WTC11 (cell line): ENCODE results near the gene MOB2. TPM values are rescaled to one million over a fixed set of nuclear protein-coding genes. Genes with fewer than 3 reads are reported as not detected.

ENCODE experiments used
- ATAC-seq: fragments of 200-7000 bp; cut with Tn5 transposase; 2 replicates; pipeline ENCODE4 v1.10.0; 2021; ENCODE audit warnings: mild to moderate bottlenecking, moderate library complexity
- CTCF ChIA-PET: fragments of 300-600 bp; sonication (Branson Sonifier 250); formaldehyde crosslinking; loops from one replicate; lab custom pipeline; 2021; ENCODE audit warnings: antibody characterized with exemption; lab: Charles Lee
- POLR2A ChIA-PET: fragments of 350-600 bp; sonication (Branson Sonifier 250); formaldehyde crosslinking; loops from one replicate; lab custom pipeline; 2021; ENCODE audit warnings: antibody characterized with exemption; lab: Charles Lee
- DNase-seq: peaks from one replicate; pipeline ENCODE4 v3.0.0; 2021; ENCODE audit warnings: low spot score
- H3K27ac Mint-ChIP-seq: 2 replicates; pipeline ENCODE4 v1.8.0; 2021; ENCODE audit warnings: mixed read lengths
- H3K27me3 Mint-ChIP-seq: 2 replicates; pipeline ENCODE4 v1.8.0; 2021; ENCODE audit warnings: low read depth, mild to moderate bottlenecking, moderate library complexity, mixed read lengths
- H3K36me3 Mint-ChIP-seq: 2 replicates; pipeline ENCODE4 v1.8.0; 2021; ENCODE audit warnings: mixed read lengths
- H3K4me1 Mint-ChIP-seq: 2 replicates; pipeline ENCODE4 v1.8.0; 2022; ENCODE audit warnings: mixed read lengths
- H3K4me3 Mint-ChIP-seq: 2 replicates; pipeline ENCODE4 v1.8.0; 2021; ENCODE audit warnings: mild to moderate bottlenecking, moderate library complexity, mixed read lengths
- H3K9me3 Mint-ChIP-seq: 2 replicates; pipeline ENCODE4 v1.8.0; 2021; ENCODE audit warnings: mixed read lengths
- ARID4B ChIP-seq: sonication (generic); formaldehyde crosslinking; IDR thresholded peaks from 2 replicates; pipeline ENCODE4 v1.8.0; 2023; ENCODE audit warnings: missing genetic modification reagents, mild to moderate bottlenecking, borderline replicate concordance
- ATF6 ChIP-seq: sonication (generic); formaldehyde crosslinking; IDR thresholded peaks from 2 replicates; pipeline ENCODE4 v1.8.1; 2023; ENCODE audit warnings: mild to moderate bottlenecking, missing genetic modification reagents
- CBFB ChIP-seq: sonication (generic); formaldehyde crosslinking; IDR thresholded peaks from 2 replicates; pipeline ENCODE4 v1.8.1; 2022; ENCODE audit warnings: mild to moderate bottlenecking, low read depth, missing genetic modification reagents
- CREB1 ChIP-seq: sonication (generic); formaldehyde crosslinking; IDR thresholded peaks from 2 replicates; pipeline ENCODE4 v1.8.0; 2023; ENCODE audit warnings: mild to moderate bottlenecking, missing genetic modification reagents
- E2F1 ChIP-seq: sonication (generic); formaldehyde crosslinking; IDR thresholded peaks from 2 replicates; pipeline ENCODE4 v1.8.0; 2022; ENCODE audit warnings: mild to moderate bottlenecking, missing genetic modification reagents
- EMX1 ChIP-seq: fragments of 250-450 bp; sonication (Bioruptor Pico); IDR thresholded peaks from 2 replicates; pipeline ENCODE4 v1.8.0; 2021; ENCODE audit warnings: mild to moderate bottlenecking
- ETV6 ChIP-seq: sonication (generic); formaldehyde crosslinking; IDR thresholded peaks from 2 replicates; pipeline ENCODE4 v1.8.1; 2022; ENCODE audit warnings: mild to moderate bottlenecking, missing genetic modification reagents
- FOXJ3 ChIP-seq: sonication (generic); formaldehyde crosslinking; IDR thresholded peaks from 2 replicates; pipeline ENCODE4 v1.9.0; 2021; ENCODE audit warnings: missing genetic modification reagents, mild to moderate bottlenecking, borderline replicate concordance
- FOXK1 ChIP-seq: sonication (generic); formaldehyde crosslinking; IDR thresholded peaks from 2 replicates; pipeline ENCODE4 v1.8.0; 2022; ENCODE audit warnings: mild to moderate bottlenecking, moderate library complexity, missing genetic modification reagents
- NFE2L1 ChIP-seq: sonication (generic); formaldehyde crosslinking; IDR thresholded peaks from 2 replicates; pipeline ENCODE4 v1.8.1; 2023; ENCODE audit warnings: missing genetic modification reagents
- NR2C2 ChIP-seq: sonication (generic); formaldehyde crosslinking; IDR thresholded peaks from 2 replicates; pipeline ENCODE4 v1.8.0; 2022; ENCODE audit warnings: mild to moderate bottlenecking, missing genetic modification reagents
- OVOL2 ChIP-seq: fragments of 250-450 bp; sonication (Bioruptor Pico); IDR thresholded peaks from 2 replicates; pipeline ENCODE4 v1.9.0; 2021; ENCODE audit warnings: mild to moderate bottlenecking, borderline replicate concordance
- USF1 ChIP-seq: sonication (generic); formaldehyde crosslinking; IDR thresholded peaks from 2 replicates; pipeline ENCODE4 v1.8.0; 2022; ENCODE audit warnings: mild to moderate bottlenecking, missing genetic modification reagents
- ZBTB21 ChIP-seq: sonication (generic); formaldehyde crosslinking; IDR thresholded peaks from 2 replicates; pipeline ENCODE4 v1.8.1; 2023; ENCODE audit warnings: mild to moderate bottlenecking, missing genetic modification reagents, borderline replicate concordance
- ZNF396 ChIP-seq: fragments of 250-450 bp; sonication (Bioruptor Pico); IDR thresholded peaks from 2 replicates; pipeline ENCODE4 v1.8.0; 2021; ENCODE audit warnings: mild to moderate bottlenecking, moderate library complexity, borderline replicate concordance
- ZNF425 ChIP-seq: fragments of 250-450 bp; sonication (Bioruptor Pico); conservative IDR thresholded peaks from 2 replicates; pipeline ENCODE4 v1.9.0; 2021; ENCODE audit warnings: mild to moderate bottlenecking
- ZNF532 ChIP-seq: fragments of 250-450 bp; sonication (Bioruptor Pico); IDR thresholded peaks from 2 replicates; pipeline ENCODE4 v1.9.0; 2021; ENCODE audit warnings: mild to moderate bottlenecking, borderline replicate concordance
- total RNA-seq: library from RNA; stranded (reverse); gene quantifications from 3 replicates; pipeline ENCODE4 v1.2.3, GENCODE V29; 2021

The MOB2 gene
- total RNA-seq, 1 experiment from 2014 or later: 21.7 TPM

GRCh38 chr11:1447845-1448825 lies 38.4 kb downstream of the MOB2 start (continued):
- TF ChIP-seq E2F1 (CRISPR knock-in tag) (no peak), ZNF425 (no peak)

GRCh38 chr11:1446623-1447022 lies 40.0 kb downstream of the MOB2 start:
- Mint-ChIP-seq H3K36me3 (peaks cover 2% of the 10 kb centered on the region; the same call in 1 of the 2 replicates), H3K27ac (no peak overlapping the region), H3K9me3 (no peaks in the 10 kb centered on the region), H3K27me3 (no peaks in the 10 kb centered on the region), H3K4me1 (no peaks in the 10 kb centered on the region), H3K4me3 (no peak overlapping the region)
- CTCF ChIA-PET: interaction anchor here (1.3 kb wide), 1 partner anchor 11 kb away, joined by 5 read pairs; no protein-coding TSS in a partner anchor
- POLR2A ChIA-PET: no interaction called here
- no peak for TF ChIP-seq NR2C2 (CRISPR knock-in tag)
- TF ChIP-seq ZNF532 (CRISPR knock-in tag): no peak
- TF ChIP-seq EMX1: no peak
- TF ChIP-seq FOXK1 (CRISPR knock-in tag): no peak
- TF ChIP-seq ZNF425: no peak
- no peak for TF ChIP-seq CBFB
- TF ChIP-seq ATF6 (CRISPR knock-in tag): no peak
- TF ChIP-seq ZBTB21 (CRISPR knock-in tag): no peak
- TF ChIP-seq OVOL2 (CRISPR knock-in tag): no peak
- TF ChIP-seq ARID4B: no peak
- no peak for TF ChIP-seq FOXJ3 (CRISPR knock-in tag)
- TF ChIP-seq CREB1 (CRISPR knock-in tag): no peak
- TF ChIP-seq ETV6 (CRISPR knock-in tag): no peak
- no peak for TF ChIP-seq USF1
- no peak for TF ChIP-seq ZNF396
- no peak for TF ChIP-seq NFE2L1
- DNase-seq (no peak), ATAC-seq (no peak)
